ENCODE results near the gene KLK4. TPM values are rescaled to one million over a fixed set of nuclear protein-coding genes. Genes with fewer than 3 reads are reported as not detected.
"Not testable (repeated sequence)": the region's sequence is repeated elsewhere in the genome, so short reads cannot be mapped to it uniquely, and the experiment has no call there.

Gene KLK4
- polyA plus RNA-seq, 4 donors, result not detected

GRCh38 chr19:50916069-50916468, 4.9 kb upstream of the KLK4 start:
- no peak for DNase-seq (ENCODE audit: low read depth in 4 of 4, low spot score in 3 of 4)

GRCh38 chr19:50912727-50913716, 1.8 kb upstream of the KLK4 start:
- no peak for DNase-seq (ENCODE audit: low read depth in 4 of 4, low spot score in 3 of 4)

- no peak for DNase-seq (ENCODE audit: low read depth in 4 of 4, low spot score in 3 of 4)
These were observed 956 bp upstream of the KLK4 start for GRCh38 chr19:50912102-50912599.

- no peak for DNase-seq (ENCODE audit: low read depth in 4 of 4, low spot score in 3 of 4)
These were observed 473 bp downstream of the KLK4 start for GRCh38 chr19:50910722-50911121.

DNA sequence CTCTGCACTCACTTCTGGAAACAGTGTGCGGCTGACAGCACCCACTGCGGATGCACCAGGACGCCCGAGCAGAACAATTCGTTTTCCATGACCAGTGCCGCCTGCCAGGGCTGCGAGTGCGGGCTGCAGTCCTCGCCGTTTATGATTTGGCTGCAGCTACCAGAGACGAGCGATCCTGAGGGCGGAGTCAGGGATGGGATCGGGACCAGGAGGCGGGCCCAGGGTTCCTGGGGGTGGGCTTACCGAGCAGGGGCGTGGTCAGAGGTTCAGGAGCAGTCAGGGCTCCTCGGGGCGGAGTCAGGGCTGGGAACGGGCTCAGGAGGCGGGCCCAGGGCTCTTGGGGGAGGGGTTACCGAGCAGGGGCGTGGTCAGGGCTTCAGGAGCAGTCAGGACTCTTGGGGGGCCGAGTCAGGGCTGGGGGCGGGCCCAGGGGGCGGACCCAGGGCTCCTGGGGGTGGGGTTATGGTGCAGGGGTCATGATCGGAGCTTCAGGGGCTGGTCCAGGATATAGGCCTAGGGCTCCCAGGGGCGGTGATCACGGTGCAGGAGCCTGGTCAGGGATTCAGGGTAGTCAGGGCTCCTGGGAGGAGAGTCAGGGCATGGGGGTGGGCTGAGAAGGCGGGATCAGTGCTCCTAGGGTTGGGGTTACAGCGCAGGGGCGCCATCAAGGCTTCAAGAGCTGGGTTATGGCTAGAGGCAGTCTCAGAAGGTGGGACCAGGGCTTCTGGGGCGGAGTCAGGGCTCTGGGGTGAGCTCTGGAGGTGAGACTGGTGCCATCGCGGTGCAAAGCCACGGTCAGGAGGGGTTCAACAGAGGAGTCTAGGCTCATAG, 1.7 kb downstream of the KLK4 start:
- DNase-seq (ENCODE audit: low read depth in 4 of 4, low spot score in 3 of 4), result no peak

DNA sequence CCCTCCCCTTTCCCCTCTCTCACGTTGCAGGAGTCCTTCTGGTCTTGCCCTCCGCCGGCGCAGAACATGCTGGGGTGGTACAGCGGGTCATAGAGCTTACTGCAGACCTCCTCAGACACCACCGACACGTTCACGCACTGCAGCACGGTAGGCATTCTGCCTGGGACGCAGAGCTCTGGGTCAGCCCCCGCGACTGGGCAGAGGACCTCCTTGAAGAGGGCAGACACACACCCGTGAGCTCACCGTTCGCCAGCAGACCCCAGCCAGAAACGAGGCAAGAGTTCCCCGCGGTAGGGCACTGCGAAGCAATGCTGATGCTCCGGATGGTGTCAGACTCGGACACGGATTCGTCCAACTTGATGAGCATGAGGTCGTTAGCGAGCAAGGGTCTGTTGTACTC, 2.9 kb downstream of the KLK4 start:
- no peak for DNase-seq (ENCODE audit: low read depth in 4 of 4, low spot score in 3 of 4)

- no peak for DNase-seq (ENCODE audit: low read depth in 4 of 4, low spot score in 3 of 4)
These were observed 5.0 kb downstream of the KLK4 start for GRCh38 chr19:50906217-50906616.

- no peak for DNase-seq (ENCODE audit: low read depth in 4 of 4, low spot score in 3 of 4)
These were observed 8.6 kb downstream of the KLK4 start for GRCh38 chr19:50902640-50903039.

- DNase-seq (ENCODE audit: low read depth in 4 of 4, low spot score in 3 of 4), result no peak
These were observed 11.6 kb downstream of the KLK4 start for GRCh38 chr19:50899569-50899968.

GRCh38 chr19:50898018-50898417, 13.2 kb downstream of the KLK4 start:
- no peak for DNase-seq (ENCODE audit: low read depth in 4 of 4, low spot score in 3 of 4)

DNA sequence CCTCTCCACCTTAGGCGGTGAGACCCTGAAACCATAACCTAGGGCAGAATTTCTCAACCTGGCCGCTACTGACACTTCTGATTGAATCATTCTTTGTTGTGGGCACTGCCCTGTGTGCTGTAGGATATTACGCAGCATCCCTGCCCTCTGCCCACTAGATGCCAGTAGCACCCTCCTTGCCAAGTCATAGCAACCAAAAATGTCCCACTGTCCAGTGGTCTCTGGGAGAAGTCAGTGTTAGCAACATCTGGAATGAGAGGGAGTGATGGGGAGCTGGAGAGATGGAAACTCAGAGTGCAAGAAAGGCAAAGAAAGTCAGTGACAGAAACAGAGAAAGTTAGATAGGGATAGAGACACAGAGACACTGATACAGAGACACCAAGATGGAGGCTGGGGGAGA, 13.6 kb downstream of the KLK4 start:
- DNase-seq (ENCODE audit: low read depth in 4 of 4, low spot score in 3 of 4), result no peak

DNA sequence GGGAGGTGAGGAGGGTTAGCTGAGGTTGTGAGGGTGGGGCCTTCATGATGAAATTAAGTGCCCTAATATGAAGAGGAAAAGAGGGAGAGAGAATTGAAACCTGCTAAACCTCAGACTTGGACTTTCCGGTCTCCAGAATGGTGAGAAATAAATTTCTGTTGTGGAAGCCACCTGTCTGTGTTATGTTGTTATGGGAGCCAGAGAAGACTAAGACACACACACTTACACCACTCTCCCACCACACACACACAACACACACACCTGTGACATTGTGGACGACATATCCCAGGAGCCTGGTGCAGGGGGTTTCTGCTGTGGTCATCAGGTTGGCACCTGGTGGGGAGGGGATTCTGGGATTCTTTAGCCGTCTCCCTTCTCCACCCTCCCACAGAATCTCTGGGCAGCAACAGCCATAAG, 14.0 kb downstream of the KLK4 start:
- DNase-seq (ENCODE audit: low read depth in 4 of 4, low spot score in 3 of 4), result no peak

DNA sequence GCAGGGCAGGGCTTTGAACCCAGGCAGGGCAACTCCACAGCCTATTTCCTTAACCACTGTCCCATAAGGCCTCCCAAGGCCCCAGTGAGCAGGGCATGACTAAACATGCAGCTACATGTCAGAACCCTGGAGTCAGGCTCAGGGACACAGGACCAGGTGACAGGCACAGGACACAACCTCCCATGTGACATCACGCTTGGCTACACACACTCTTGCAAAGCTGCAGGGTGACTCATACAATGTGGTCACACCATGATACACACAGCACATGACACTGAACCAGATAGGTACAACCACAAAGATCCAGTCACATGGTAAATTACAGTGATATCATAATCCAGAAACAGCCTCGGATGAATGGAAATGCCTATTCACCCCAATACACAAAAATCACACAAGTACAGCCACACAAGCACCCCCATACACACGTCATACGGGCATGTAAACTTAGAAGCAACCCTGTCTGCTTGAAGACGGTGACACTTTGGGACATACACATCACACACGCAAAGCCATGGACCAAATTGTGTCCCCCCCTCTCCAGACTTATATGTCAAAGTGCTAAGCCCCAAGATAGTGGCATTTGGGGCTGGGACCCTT, 14.5 kb downstream of the KLK4 start:
- peak in 3 of 4 donors; percentile 31 to 54 (median 37) for DNase-seq (ENCODE audit: low read depth in 4 of 4, low spot score in 3 of 4)

DNA sequence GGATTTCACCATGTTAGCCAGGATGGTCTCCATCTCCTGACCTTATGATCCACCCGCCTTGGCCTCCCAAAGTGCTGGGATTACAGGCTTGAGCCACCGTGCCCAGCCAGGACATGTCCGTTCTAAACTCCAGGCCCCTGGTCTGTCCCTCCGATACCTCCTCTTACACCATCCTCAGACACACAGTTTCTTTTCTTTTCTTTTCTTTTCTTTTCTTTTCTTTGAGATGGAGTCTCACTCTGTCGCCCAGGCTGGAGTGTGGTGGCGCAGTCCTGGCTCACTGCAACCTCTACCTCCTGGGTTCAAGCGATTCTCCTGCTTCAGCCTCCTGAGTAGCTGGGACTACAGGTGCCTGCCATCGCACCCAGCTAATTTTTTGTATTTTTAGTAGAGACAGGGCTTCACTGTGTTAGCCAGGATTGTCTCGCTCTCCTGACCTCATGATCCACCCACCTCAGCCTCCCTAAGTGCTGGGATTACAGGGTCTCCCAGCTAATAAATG, 15.1 kb downstream of the KLK4 start:
- DNase-seq (ENCODE audit: low read depth in 4 of 4, low spot score in 3 of 4), result not testable (repeated sequence)

DNA sequence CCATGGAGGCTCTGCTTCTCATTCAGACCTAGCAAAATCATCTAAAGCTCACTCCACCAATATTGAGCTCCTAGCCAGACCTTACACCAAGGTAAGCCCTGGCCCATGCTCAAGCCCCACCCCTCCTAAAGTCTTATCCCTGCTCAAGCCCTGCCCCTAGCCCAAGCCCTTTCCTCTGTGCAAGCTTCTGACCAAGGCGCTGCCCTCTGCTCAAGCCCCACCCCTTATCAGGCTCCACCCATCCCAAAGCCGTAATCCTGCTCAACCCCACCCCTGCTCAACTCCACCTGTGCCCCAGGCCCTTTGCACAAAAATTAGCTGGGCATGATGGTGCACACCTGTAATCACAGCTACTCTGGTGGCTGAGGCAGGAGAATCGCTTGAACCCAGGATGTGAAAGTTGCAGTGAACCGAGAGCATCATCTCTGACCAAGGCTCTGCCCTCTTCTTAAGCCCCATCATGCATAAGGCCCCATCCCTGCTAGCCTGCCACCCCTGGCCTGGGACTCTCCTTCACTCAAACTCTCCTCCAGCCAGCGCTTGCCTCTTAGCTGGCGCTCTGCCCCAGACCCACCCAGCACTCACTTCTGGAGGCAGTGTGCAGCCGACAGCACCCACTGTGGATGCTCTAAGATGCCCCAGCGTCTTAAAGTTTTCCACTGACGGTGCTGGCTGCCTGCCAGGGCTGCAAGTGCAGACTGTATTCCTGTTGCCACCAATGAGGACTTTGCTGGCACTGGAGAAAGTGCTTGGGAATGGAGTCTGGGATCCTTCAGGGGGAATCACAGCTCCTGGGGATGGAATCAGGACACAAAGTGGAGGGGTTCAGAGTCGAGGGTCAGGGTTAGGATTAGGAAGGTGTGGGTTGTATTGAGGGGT, 16.5 kb downstream of the KLK4 start:
- DNase-seq (ENCODE audit: low read depth in 4 of 4, low spot score in 3 of 4), result no peak

DNA sequence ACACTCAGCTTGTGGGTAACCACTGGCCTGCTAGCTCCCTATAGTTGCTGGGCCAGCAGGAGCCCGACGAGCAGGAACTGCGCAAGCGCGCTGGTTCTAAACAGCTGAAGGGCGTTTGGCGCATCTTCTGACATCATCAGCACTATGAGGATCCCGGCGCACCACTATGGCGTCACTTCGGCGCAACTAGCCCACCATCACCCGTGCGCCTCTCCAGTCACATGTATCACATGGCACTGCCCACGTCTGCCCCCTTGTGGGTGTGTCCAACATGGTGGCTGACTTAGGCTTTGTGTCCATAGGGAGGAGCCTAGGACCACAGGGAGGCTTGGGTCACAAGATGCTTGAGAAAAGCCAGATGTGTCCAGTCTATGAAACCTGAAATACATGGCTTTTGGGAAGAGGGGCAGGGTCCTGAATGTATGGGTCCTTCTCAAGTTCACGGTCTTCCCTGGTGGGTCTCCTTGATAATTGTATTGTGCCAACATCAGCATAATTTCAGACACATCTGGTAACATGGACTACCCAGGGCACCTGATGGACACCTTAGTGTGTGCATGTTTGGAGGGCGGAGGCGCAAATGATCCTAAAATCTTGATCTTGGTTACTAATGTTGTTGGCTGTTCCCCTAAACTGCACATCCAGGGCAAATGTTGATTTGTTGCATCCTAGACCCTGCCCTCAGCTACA, 18.0 kb downstream of the KLK4 start:
- DNase-seq (ENCODE audit: low read depth in 4 of 4, low spot score in 3 of 4), result no peak

DNA sequence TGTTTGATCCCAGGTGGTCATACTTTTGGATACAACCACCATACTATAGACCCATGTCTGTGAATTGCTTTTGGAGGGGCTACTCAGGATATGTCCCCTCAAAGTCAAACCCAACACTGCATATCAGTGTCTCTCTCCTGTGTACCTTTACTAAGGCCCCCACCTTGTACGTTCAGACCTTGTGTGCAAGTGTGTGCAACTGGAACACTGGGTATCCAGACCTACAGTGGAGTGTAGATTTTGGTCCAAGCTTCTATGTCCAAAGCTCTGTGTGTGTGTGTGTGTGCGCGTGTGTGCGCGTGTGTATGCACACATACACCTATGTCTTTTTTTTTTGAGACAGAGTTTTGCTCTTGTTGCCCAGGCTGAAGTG, 20.0 kb downstream of the KLK4 start:
- no peak for DNase-seq (ENCODE audit: low read depth in 4 of 4, low spot score in 3 of 4)

DNA sequence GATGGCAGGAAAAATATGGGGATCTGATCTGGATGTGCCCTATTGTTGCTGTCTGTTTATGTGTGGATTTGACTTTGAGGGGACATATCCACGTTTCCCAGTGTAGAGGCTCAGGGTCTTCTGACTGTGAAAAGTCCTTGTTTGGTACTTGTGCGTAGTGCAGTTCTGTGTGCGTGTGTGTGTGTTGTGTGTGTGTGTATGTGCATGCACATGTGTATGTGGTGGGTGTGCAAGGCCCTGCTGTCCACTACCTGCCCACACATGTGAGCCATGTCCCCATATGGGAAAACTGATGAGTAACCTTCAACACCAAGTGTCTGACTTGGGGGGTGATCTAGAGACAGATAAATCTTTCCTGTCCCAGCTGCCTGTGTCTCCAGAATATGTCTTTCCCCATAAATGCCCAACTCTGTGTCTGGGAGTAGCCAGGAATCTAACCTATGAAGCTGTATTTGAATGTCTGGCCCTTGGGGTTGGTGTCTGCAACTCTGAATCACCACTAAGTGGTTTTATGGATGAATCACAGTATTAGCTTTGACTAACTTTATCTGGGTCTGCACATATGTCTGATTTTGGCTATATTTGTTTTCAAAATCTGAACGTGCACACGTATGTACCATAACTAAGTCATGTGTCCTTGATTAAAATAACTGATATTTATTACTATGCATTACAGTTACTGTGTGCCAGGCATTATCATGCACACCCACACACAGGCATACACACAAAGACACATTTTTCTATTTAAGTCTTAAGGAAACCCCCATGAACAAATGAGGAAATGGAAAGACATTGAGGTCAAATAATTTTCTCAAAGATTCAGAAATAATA, 20.6 kb downstream of the KLK4 start:
- no peak for DNase-seq (ENCODE audit: low read depth in 4 of 4, low spot score in 3 of 4)
